HCT116 (cell line): ENCODE data around the gene WNT9B.

Experiments
- CEBPB ChIP-seq: IDR thresholded peaks from 2 replicates; pipeline ENCODE4 v1.6.1; 2012; ENCODE audit warnings: low read depth
- CTCF ChIP-seq, 3 experiments: fragments of 200-600 bp in 1 of 3; sonication (generic) in 1 of 3; IDR thresholded peaks in 2 of 3; conservative IDR thresholded peaks in 1 of 3; 2 replicates each; pipeline ENCODE4 v1.5.1; 2012 to 2017; ENCODE audit warnings: low read depth in 2 of 3, low read length in 2 of 3, antibody characterized with exemption in 1 of 3, borderline replicate concordance in 1 of 3, control low read depth in 1 of 3, mild to moderate bottlenecking in 1 of 3, mixed read lengths in 1 of 3, mixed run types in 1 of 3, moderate library complexity in 1 of 3; ENCODE audit not compliant: insufficient read depth in 1 of 3
- EGR1 ChIP-seq: IDR thresholded peaks from 2 replicates; pipeline ENCODE4 v1.6.1; 2012; ENCODE audit warnings: low read depth
- ELF1 ChIP-seq: IDR thresholded peaks from 2 replicates; pipeline ENCODE4 v1.6.1; 2012; ENCODE audit warnings: low read depth, borderline replicate concordance
- EZH2 ChIP-seq: fragments of 200-600 bp; sonication (generic); IDR thresholded peaks from 2 replicates; pipeline ENCODE4 v1.6.1; 2017; ENCODE audit warnings: antibody characterized with exemption, mixed run types
- EZH2phosphoT487 ChIP-seq: fragments of 200-600 bp; IDR thresholded peaks from 2 replicates; pipeline ENCODE4 v1.6.1; 2018; ENCODE audit warnings: antibody characterized with exemption, borderline replicate concordance
- MAX ChIP-seq: IDR thresholded peaks from 2 replicates; pipeline ENCODE4 v1.6.1; 2012
- POLR2A ChIP-seq: IDR thresholded peaks from 2 replicates; pipeline ENCODE4 v1.7.0; 2011; ENCODE audit warnings: borderline replicate concordance; ENCODE audit not compliant: insufficient read depth, insufficient read length; ENCODE audit errors: extremely low read depth
- POLR2AphosphoS5 ChIP-seq: IDR thresholded peaks from 2 replicates; pipeline ENCODE4 v1.6.1; 2011; ENCODE audit warnings: mild to moderate bottlenecking, low read depth, low read length, moderate library complexity
- RAD21 ChIP-seq: IDR thresholded peaks from 2 replicates; pipeline ENCODE4 v1.6.1; 2012; ENCODE audit warnings: low read depth, mild to moderate bottlenecking
- SP1 ChIP-seq: IDR thresholded peaks from 2 replicates; pipeline ENCODE4 v1.6.1; 2012; ENCODE audit warnings: low read depth
- YY1 ChIP-seq: IDR thresholded peaks from 2 replicates; pipeline ENCODE4 v1.6.1; 2011; ENCODE audit warnings: low read length, low read depth, moderate library complexity, mild to moderate bottlenecking; ENCODE audit not compliant: insufficient replicate concordance; ENCODE audit errors: extremely low read depth
- ZFX ChIP-seq: fragments of 450-650 bp; IDR thresholded peaks from 2 replicates; pipeline ENCODE4 v1.6.1; 2017
- ZNF274 ChIP-seq: fragments of 200-500 bp; sonication (Bioruptor generic); IDR thresholded peaks from 2 replicates; pipeline ENCODE4 v1.6.1; 2014; ENCODE audit warnings: mild to moderate bottlenecking, low read depth, low read length, inconsistent platforms

DNA sequence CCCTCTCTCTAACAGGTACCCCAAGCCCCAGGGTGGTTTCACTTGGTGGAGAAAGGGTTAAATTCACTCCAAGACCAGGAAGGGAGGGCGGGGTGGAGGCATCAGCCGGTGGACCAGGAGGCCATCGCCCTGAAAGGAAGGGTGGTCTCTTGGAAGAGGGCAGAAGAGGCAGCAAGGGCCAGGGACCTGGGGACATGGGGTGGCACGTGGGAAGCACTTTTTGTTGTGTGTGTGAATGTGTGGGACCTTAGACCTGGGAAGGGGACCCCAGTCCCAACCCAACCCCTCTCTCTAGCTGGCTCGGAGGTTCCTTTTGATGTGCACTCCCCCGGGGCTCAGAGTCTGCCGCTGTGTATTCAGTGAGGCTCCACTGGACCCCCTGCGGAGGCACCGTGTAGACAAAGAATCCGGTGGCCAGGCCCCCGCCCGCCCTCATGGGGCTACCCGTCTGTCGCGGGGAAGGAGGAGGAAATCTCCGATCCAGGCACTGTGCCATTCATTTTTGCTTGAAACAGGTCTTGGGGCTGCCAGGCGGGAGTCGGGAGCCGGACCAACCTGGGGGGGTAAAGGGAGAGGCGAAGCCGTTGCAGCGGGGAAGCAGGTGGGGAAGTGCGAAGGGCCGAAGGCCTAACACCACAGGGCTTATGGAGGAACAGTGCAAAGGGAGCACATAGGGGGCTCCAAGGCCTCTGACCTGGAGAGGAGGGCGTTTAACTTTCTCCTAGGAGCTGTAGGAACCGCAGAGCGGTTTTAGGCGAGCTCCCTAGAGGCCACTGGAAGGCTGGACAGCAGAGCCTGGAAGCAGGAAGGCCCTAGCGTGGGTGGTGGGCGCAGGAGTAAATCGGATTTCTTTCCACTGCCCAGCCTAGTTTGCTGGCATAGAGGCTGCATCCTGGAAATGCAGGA, 29.6 kb upstream of the WNT9B start:
- TF ChIP-seq ZNF274, result no peak
- TF ChIP-seq CTCF (IDR thresholded peaks at IDR 0.05 in 2 of 3, conservative IDR thresholded peaks at IDR 0.05 in 1 of 3; ENCODE audit: borderline replicate concordance in 1 of 3, insufficient read depth in 1 of 3, low read depth in 2 of 3, low read length in 2 of 3), result no peak
- no peak for TF ChIP-seq EZH2
- no peak for TF ChIP-seq RAD21
- no peak for TF ChIP-seq POLR2A
- TF ChIP-seq ZFX, result 0 out of 2 replicates have a peak, but pooled peaks have one; percentile 23
- no peak for TF ChIP-seq CEBPB
- no peak for TF ChIP-seq SP1
- TF ChIP-seq EGR1, result no peak
- TF ChIP-seq POLR2AphosphoS5, result no peak
- no peak for TF ChIP-seq YY1
- TF ChIP-seq EZH2phosphoT487, result no peak
- no peak for TF ChIP-seq ELF1
- TF ChIP-seq MAX, result no peak
